Liver (tissue), 9 donors: Measurements from ENCODE around the gene CEP120. TPM values are rescaled to one million over a fixed set of nuclear protein-coding genes. Genes with fewer than 3 reads are reported as not detected.

Source experiments
- DNase-seq: peaks from one replicate; pipeline ENCODE4 v3.0.0-alpha.2; 2017; ENCODE audit warnings: low spot score
- H3K27ac ChIP-seq, 2 donors: one replicate each; pipeline ENCODE4 v1.7.0; 2013; ENCODE audit warnings: inconsistent platforms in 2 of 2, low read length in 2 of 2, control low read depth in 1 of 2, low read depth in 1 of 2, mild to moderate bottlenecking in 1 of 2
- H3K27me3 ChIP-seq, 4 donors: one replicate each; pipeline versions ENCODE4 v1.6.1 to v1.7.0; 2013; ENCODE audit warnings: low read length in 3 of 4, inconsistent platforms in 1 of 4, mild to moderate bottlenecking in 1 of 4, moderate library complexity in 1 of 4; ENCODE audit not compliant: control insufficient read depth in 4 of 4, insufficient read depth in 4 of 4
- H3K36me3 ChIP-seq, 4 donors: one replicate each; pipeline versions ENCODE4 v1.6.1 to v1.7.0; 2013; ENCODE audit warnings: low read length in 3 of 4, mild to moderate bottlenecking in 3 of 4, low read depth in 1 of 4, moderate library complexity in 1 of 4; ENCODE audit not compliant: control insufficient read depth in 4 of 4, insufficient read depth in 3 of 4
- H3K4me1 ChIP-seq, 4 donors: one replicate each; pipeline versions ENCODE4 v1.6.1 to v1.7.0; 2013; ENCODE audit warnings: low read length in 3 of 4, mild to moderate bottlenecking in 3 of 4, moderate library complexity in 1 of 4; ENCODE audit not compliant: control insufficient read depth in 4 of 4, insufficient read depth in 4 of 4
- H3K4me3 ChIP-seq, 3 donors: one replicate each; pipeline versions ENCODE4 v1.6.1 to v1.7.0; 2013; ENCODE audit warnings: low read length in 3 of 3, control low read depth in 1 of 3, low read depth in 1 of 3, mild to moderate bottlenecking in 1 of 3
- H3K9ac ChIP-seq, 2 donors: one replicate each; pipeline ENCODE4 v1.7.0; 2013; ENCODE audit warnings: low read length in 2 of 2, mild to moderate bottlenecking in 2 of 2, moderate library complexity in 2 of 2, control low read depth in 1 of 2, low read depth in 1 of 2
- H3K9me3 ChIP-seq, 4 donors: one replicate each; pipeline versions ENCODE4 v1.6.1 to v1.7.0; 2013; ENCODE audit warnings: low read length in 3 of 4; ENCODE audit not compliant: control insufficient read depth in 4 of 4
- ATF3 ChIP-seq: IDR thresholded peaks from 2 replicates; pipeline ENCODE4 v1.6.1; 2016; ENCODE audit warnings: antibody characterized with exemption
- CTCF ChIP-seq: fragments of 150-350 bp; IDR thresholded peaks from 2 replicates; pipeline ENCODE4 v1.5.1; 2017; ENCODE audit warnings: improper control_type of control experiment, low read depth, low read length; ENCODE audit not compliant: missing input control
- EGR1 ChIP-seq, 2 donors: IDR thresholded peaks; 2 replicates each; pipeline ENCODE4 v1.6.1; 2016 to 2018; ENCODE audit warnings: antibody characterized with exemption in 2 of 2, low read depth in 2 of 2
- FOXA1 ChIP-seq: IDR thresholded peaks from 2 replicates; pipeline ENCODE4 v1.6.1; 2016; ENCODE audit warnings: antibody characterized with exemption
- FOXA2 ChIP-seq: IDR thresholded peaks from 2 replicates; pipeline ENCODE4 v1.6.1; 2016; ENCODE audit warnings: antibody characterized with exemption
- GABPA ChIP-seq, 2 donors: IDR thresholded peaks in 1 of 2; conservative IDR thresholded peaks in 1 of 2; 2 replicates each; pipeline ENCODE4 v1.6.1; 2016; ENCODE audit warnings: antibody characterized with exemption in 2 of 2, mild to moderate bottlenecking in 1 of 2, moderate library complexity in 1 of 2
- HNF4A ChIP-seq, 2 donors: conservative IDR thresholded peaks; 2 replicates each; pipeline ENCODE4 v1.6.1; 2016; ENCODE audit warnings: antibody characterized with exemption in 2 of 2, mild to moderate bottlenecking in 2 of 2
- HNF4G ChIP-seq: IDR thresholded peaks from 2 replicates; pipeline ENCODE4 v1.6.1; 2016; ENCODE audit warnings: antibody characterized with exemption
- JUND ChIP-seq, 2 donors: IDR thresholded peaks; 2 replicates each; pipeline ENCODE4 v1.6.1; 2016; ENCODE audit warnings: antibody characterized with exemption in 2 of 2
- MAX ChIP-seq: IDR thresholded peaks from 2 replicates; pipeline ENCODE4 v1.6.1; 2016; ENCODE audit warnings: antibody characterized with exemption
- NR2F2 ChIP-seq: IDR thresholded peaks from 2 replicates; pipeline ENCODE4 v1.6.1; 2016; ENCODE audit warnings: antibody characterized with exemption
- RAD21 ChIP-seq, 2 donors: IDR thresholded peaks; 2 replicates each; pipeline ENCODE4 v1.6.1; 2016; ENCODE audit warnings: antibody characterized with exemption in 2 of 2, mild to moderate bottlenecking in 2 of 2
- REST ChIP-seq: IDR thresholded peaks from 2 replicates; pipeline ENCODE4 v1.6.1; 2016; ENCODE audit warnings: antibody characterized with exemption, mild to moderate bottlenecking
- RXRA ChIP-seq, 2 donors: IDR thresholded peaks; 2 replicates each; pipeline ENCODE4 v1.6.1; 2017 to 2018; ENCODE audit warnings: antibody characterized with exemption in 2 of 2, mild to moderate bottlenecking in 1 of 2
- SP1 ChIP-seq: IDR thresholded peaks from 2 replicates; pipeline ENCODE4 v1.6.1; 2018; ENCODE audit warnings: antibody characterized with exemption, mild to moderate bottlenecking
- TAF1 ChIP-seq: conservative IDR thresholded peaks from 2 replicates; pipeline ENCODE4 v1.6.1; 2016; ENCODE audit warnings: antibody characterized with exemption, mild to moderate bottlenecking
- YY1 ChIP-seq: IDR thresholded peaks from 2 replicates; pipeline ENCODE4 v1.6.1; 2016; ENCODE audit warnings: antibody characterized with exemption, mild to moderate bottlenecking
- ZBTB33 ChIP-seq: IDR thresholded peaks from 2 replicates; pipeline ENCODE4 v1.6.1; 2016; ENCODE audit warnings: antibody characterized with exemption
- polyA plus RNA-seq, 2 donors: library from polyadenylated mRNA; stranded (reverse) in 1 of 2; unstranded in 1 of 2; fragments of 200-250 nt in 1 of 2; fragments of >200 nt in 1 of 2; fragmentation: Nextera tagmentation in 1 of 2; extraction: Ambion mirVana in 1 of 2; gene quantifications; one replicate each; pipeline versions ENCODE4 v1.2.1 to v1.2.3, GENCODE V29; 2013 to 2015
- total RNA-seq, 2 donors: library from RNA; depleted of rRNA; stranded (reverse); fragments of >200 nt; gene quantifications; one replicate each; pipeline ENCODE4 v1.2.3, GENCODE V29; 2014
- donor health status: healthy.
- donor health status: healthy.
- donor health status: healthy.
- donor health status: healthy.
- donor health status: healthy.

CEP120 gene
- total and polyA plus RNA-seq, 4 donors = 2.1 to 11.0 (median 6.7) TPM

GRCh38 chr5:123450640-123451039, 27.4 kb upstream of the CEP120 start:
- no peak overlapping the region for H3K4me3 ChIP-seq
- H3K36me3 ChIP-seq = no peaks in the 10 kb centered on the region
- H3K27ac ChIP-seq = no peak overlapping the region
- no peak overlapping the region for H3K9ac ChIP-seq
- H3K4me1 ChIP-seq = peaks cover 5 to 16% (median 10%) of the 10 kb centered on the region in 4 donors
- no peaks in the 10 kb centered on the region for H3K9me3 ChIP-seq
- TF ChIP-seq HNF4G (no peak), MAX (no peak), ZBTB33 (no peak), HNF4A (conservative IDR thresholded peaks at IDR 0.05) (no peak), YY1 (no peak), REST (no peak), GABPA (IDR thresholded peaks at IDR 0.05 in 1 of 2, conservative IDR thresholded peaks at IDR 0.05 in 1 of 2) (no peak), RAD21 (IDR thresholded peaks at IDR 0.05) (no peak), TAF1 (no peak), SP1 (no peak), FOXA1 (no peak), EGR1 (IDR thresholded peaks at IDR 0.05; ENCODE audit: low read depth in 2 of 2) (no peak), JUND (IDR thresholded peaks at IDR 0.05) (no peak), FOXA2 (no peak), RXRA (IDR thresholded peaks at IDR 0.05) (no peak), ATF3 (no peak), CTCF (no peak), NR2F2 (no peak)
- H3K27me3 ChIP-seq = no peaks in the 10 kb centered on the region
- DNase-seq = no peak
